GM12878 (cell line): ENCODE data around the gene CLIP2. TPM values are rescaled to one million over a fixed set of nuclear protein-coding genes. Genes with fewer than 3 reads are reported as not detected.

ENCODE experiments used
- ATF3 ChIP-seq: IDR thresholded peaks from 2 replicates; pipeline ENCODE4 v1.6.1; 2011; ENCODE audit warnings: low read depth, mild to moderate bottlenecking, low read length, moderate library complexity, borderline replicate concordance; ENCODE audit errors: extremely low read depth
- BCL11A ChIP-seq: IDR thresholded peaks from 2 replicates; pipeline ENCODE4 v1.6.1; 2011; ENCODE audit warnings: low read depth, low read length
- CREM ChIP-seq: IDR thresholded peaks from 2 replicates; pipeline ENCODE4 v1.6.1; 2014; ENCODE audit warnings: antibody characterized with exemption, low read depth
- CUX1 ChIP-seq: IDR thresholded peaks from 2 replicates; pipeline ENCODE4 v1.6.1; 2012; ENCODE audit warnings: improper control_type of control experiment, low read depth, low read length; ENCODE audit not compliant: insufficient replicate concordance
- ESRRA ChIP-seq: IDR thresholded peaks from 2 replicates; pipeline ENCODE4 v1.6.1; 2012; ENCODE audit warnings: mild to moderate bottlenecking, low read length, improper control_type of control experiment
- FOS ChIP-seq: IDR thresholded peaks from 3 replicates; pipeline ENCODE4 v1.6.1; 2011; ENCODE audit warnings: borderline replicate concordance; ENCODE audit not compliant: insufficient read length; ENCODE audit errors: extremely low read depth
- HDGF ChIP-seq: fragments of 450-650 bp; IDR thresholded peaks from 2 replicates; pipeline ENCODE4 v1.6.1; 2016; ENCODE audit warnings: antibody characterized with exemption
- IRF4 ChIP-seq: IDR thresholded peaks from 2 replicates; pipeline ENCODE4 v1.6.1; 2011; ENCODE audit warnings: low read depth, low read length
- LARP7 ChIP-seq: fragments of 450-650 bp; IDR thresholded peaks from 2 replicates; pipeline ENCODE4 v1.6.1; 2017; ENCODE audit warnings: mild to moderate bottlenecking
- MTA2 ChIP-seq: fragments of 450-650 bp; IDR thresholded peaks from 2 replicates; pipeline ENCODE4 v1.6.1; 2016; ENCODE audit warnings: low read depth, mild to moderate bottlenecking, moderate library complexity
- NR2C1 ChIP-seq: fragments of 450-650 bp; IDR thresholded peaks from 2 replicates; pipeline ENCODE4 v1.6.1; 2017; ENCODE audit warnings: antibody characterized with exemption, mild to moderate bottlenecking, moderate library complexity
- PAX8 ChIP-seq: fragments of 450-650 bp; IDR thresholded peaks from 2 replicates; pipeline ENCODE4 v1.6.1; 2017; ENCODE audit warnings: mild to moderate bottlenecking, moderate library complexity
- POLR2A ChIP-seq: IDR thresholded peaks from 2 replicates; pipeline ENCODE4 v1.6.1; 2011; ENCODE audit warnings: low read depth, mild to moderate bottlenecking, low read length
- PRDM15 ChIP-seq: fragments of 450-650 bp; formaldehyde crosslinking; IDR thresholded peaks from 2 replicates; pipeline ENCODE4 v1.4.0; 2020; ENCODE audit warnings: mild to moderate bottlenecking, moderate library complexity
- SIX5 ChIP-seq: IDR thresholded peaks from 2 replicates; pipeline ENCODE4 v1.6.1; 2011; ENCODE audit warnings: mild to moderate bottlenecking, low read depth, low read length, moderate library complexity; ENCODE audit not compliant: severe bottlenecking
- SMAD5 ChIP-seq: IDR thresholded peaks from 2 replicates; pipeline ENCODE4 v1.6.1; 2016; ENCODE audit warnings: antibody characterized with exemption, low read depth
- SP1 ChIP-seq: IDR thresholded peaks from one replicate; pipeline ENCODE4 v1.6.1; 2011; ENCODE audit warnings: low read depth, low read length
- SPI1 ChIP-seq: IDR thresholded peaks from 2 replicates; pipeline ENCODE4 v1.6.1; 2011; ENCODE audit warnings: low read depth, mild to moderate bottlenecking, low read length, moderate library complexity, borderline replicate concordance; ENCODE audit not compliant: insufficient read depth
- SRF ChIP-seq, 2 experiments: IDR thresholded peaks; 2 replicates each; pipeline ENCODE4 v1.6.1; 2011; ENCODE audit warnings: low read depth in 2 of 2, low read length in 2 of 2, mild to moderate bottlenecking in 1 of 2, moderate library complexity in 1 of 2
- SUZ12 ChIP-seq: fragments of 200-600 bp; sonication (generic); IDR thresholded peaks from one replicate; pipeline ENCODE4 v1.6.1; 2018; ENCODE audit warnings: antibody characterized with exemption, mild to moderate bottlenecking; ENCODE audit not compliant: unreplicated experiment
- TARDBP ChIP-seq: IDR thresholded peaks from 2 replicates; pipeline ENCODE4 v1.6.1; 2016; ENCODE audit warnings: borderline replicate concordance
- TBL1XR1 ChIP-seq: IDR thresholded peaks from 2 replicates; pipeline ENCODE4 v1.6.1; 2012; ENCODE audit warnings: low read depth, low read length, improper control_type of control experiment
- ZNF24 ChIP-seq: fragments of 450-650 bp; IDR thresholded peaks from 2 replicates; pipeline ENCODE4 v1.6.1; 2017; ENCODE audit warnings: antibody characterized with exemption, mild to moderate bottlenecking
- ZNF384 ChIP-seq: IDR thresholded peaks from 2 replicates; pipeline ENCODE4 v1.6.1; 2012; ENCODE audit warnings: low read depth, mild to moderate bottlenecking, low read length, improper control_type of control experiment, borderline replicate concordance
- ZNF622 ChIP-seq: fragments of 450-650 bp; IDR thresholded peaks from 2 replicates; pipeline ENCODE4 v1.6.1; 2017; ENCODE audit warnings: mild to moderate bottlenecking, inconsistent platforms
- polyA plus RNA-seq, 11 experiments: library from polyadenylated mRNA; depleted of rRNA in 4 of 11; unstranded in 6 of 11; stranded (reverse) in 5 of 11; fragments of >200 nt; fragmentation: Nextera tagmentation in 4 of 11; fragmentation: Illumina TruSeq in 1 of 11; extraction: Ambion mirVana in 4 of 11; extraction: Trizol in 1 of 11; gene quantifications; 1 replicate in 1 of 11; 2 replicates in 10 of 11; pipeline versions ENCODE4 v1.2.1 to v1.2.3, GENCODE V29; 2011 to 2016; ENCODE audit warnings: inconsistent platforms in 2 of 11, missing spikeins in 2 of 11, low read depth in 1 of 11
- total RNA-seq, 4 experiments: library from RNA; depleted of rRNA in 3 of 4; stranded (reverse); fragments of >200 nt in 3 of 4; fragmentation: Illumina TruSeq in 1 of 4; extraction: Trizol in 1 of 4; gene quantifications; 2 replicates each; pipeline versions ENCODE4 v1.2.1 to v1.2.3, GENCODE V29; 2013 to 2021

CLIP2 gene
- total and polyA plus RNA-seq, 10 of the 15 experiments (the other 5 are each of a cell fraction or from before 2014, with no cell fraction given) = 0.26 to 56.3 (median 21.0) TPM

GRCh38 chr7:74284781-74285259, 4.4 kb upstream of the CLIP2 start (continued):
- no peak for TF ChIP-seq SUZ12
- no peak for TF ChIP-seq ATF3
- no peak for TF ChIP-seq FOS
- TF ChIP-seq SPI1 = 0 out of 2 replicates have a peak, but pooled peaks have one; percentile 37
- TF ChIP-seq TARDBP = no peak
- TF ChIP-seq PAX8 = no peak
- TF ChIP-seq SMAD5 = no peak
- peak; percentile 28; the same call in 1 of the 2 replicates for TF ChIP-seq POLR2A
- no peak for TF ChIP-seq TBL1XR1
- 0 out of 2 replicates have a peak, but pooled peaks have one; percentile 29 for TF ChIP-seq NR2C1
- no peak for TF ChIP-seq ESRRA
- TF ChIP-seq SIX5 = no peak
- TF ChIP-seq CREM = peak; percentile 27; the same call in 1 of the 2 replicates
- TF ChIP-seq CUX1 = no peak
- TF ChIP-seq LARP7 = no peak
- 0 out of 2 replicates have a peak, but pooled peaks have one; percentile 32 for TF ChIP-seq BCL11A
- no peak for TF ChIP-seq ZNF384
- no peak for TF ChIP-seq IRF4
- TF ChIP-seq SP1 = no peak
- TF ChIP-seq HDGF = no peak
- no peak for TF ChIP-seq ZNF622
- peak; percentile 67 for TF ChIP-seq MTA2
- no peak for TF ChIP-seq PRDM15 (CRISPR knock-in tag)
- TF ChIP-seq SRF (IDR thresholded peaks at IDR 0.05; ENCODE audit: low read depth in 2 of 2, low read length in 2 of 2) = no peak
- TF ChIP-seq ZNF24 = 0 out of 2 replicates have a peak, but pooled peaks have one; percentile 0
